DND-41 (cell line): ENCODE measurements around the gene NFIA.

ENCODE experiments used
- ATAC-seq: fragments of 200-7000 bp; cut with Tn5 transposase; 3 replicates; pipeline ENCODE4 v1.9.1; 2021; ENCODE audit warnings: low read depth; ENCODE audit not compliant: insufficient read depth
- DNase-seq: peaks from one replicate; pipeline ENCODE4 v3.0.0-alpha.2; 2020
- H2AFZ ChIP-seq: 2 replicates; pipeline ENCODE4 v1.6.0; 2012; ENCODE audit warnings: low read depth, low read length
- H3K27ac ChIP-seq: 2 replicates; pipeline ENCODE4 v1.5.1; 2012; ENCODE audit warnings: low read length, inconsistent platforms
- H3K27me3 ChIP-seq: fragments of 200-600 bp; sonication (generic); 2 replicates; pipeline ENCODE4 v1.6.0; 2012; ENCODE audit warnings: low read length, mild to moderate bottlenecking, inconsistent platforms; ENCODE audit not compliant: insufficient read depth, poor library complexity
- H3K36me3 ChIP-seq: 2 replicates; pipeline ENCODE4 v1.5.1; 2012; ENCODE audit warnings: low read length, inconsistent platforms; ENCODE audit not compliant: insufficient read depth
- H3K4me1 ChIP-seq: 2 replicates; pipeline ENCODE4 v1.5.1; 2012; ENCODE audit warnings: mild to moderate bottlenecking, low read length; ENCODE audit not compliant: insufficient read depth
- H3K4me2 ChIP-seq: 2 replicates; pipeline ENCODE4 v1.6.0; 2012; ENCODE audit warnings: mild to moderate bottlenecking, moderate library complexity, low read length, inconsistent platforms; ENCODE audit not compliant: insufficient read depth
- H3K4me3 ChIP-seq, 2 experiments: fragments of 200-600 bp in 1 of 2; shearing (Covaris generic) in 1 of 2; 2 replicates each; pipeline ENCODE4 v1.5.1; 2012 to 2016; ENCODE audit warnings: inconsistent platforms in 2 of 2, low read length in 2 of 2, mild to moderate bottlenecking in 2 of 2, low read depth in 1 of 2, moderate library complexity in 1 of 2
- H3K79me2 ChIP-seq: 2 replicates; pipeline ENCODE4 v1.6.0; 2012; ENCODE audit warnings: low read length, inconsistent platforms; ENCODE audit not compliant: insufficient read depth
- H3K9ac ChIP-seq: 2 replicates; pipeline ENCODE4 v1.6.0; 2012; ENCODE audit warnings: low read depth, mild to moderate bottlenecking, inconsistent platforms, low read length, moderate library complexity
- H3K9me3 ChIP-seq: 2 replicates; pipeline ENCODE4 v1.5.1; 2012; ENCODE audit warnings: low read length, moderate library complexity, mild to moderate bottlenecking, inconsistent platforms; ENCODE audit not compliant: insufficient read depth, severe bottlenecking
- H4K20me1 ChIP-seq: 2 replicates; pipeline ENCODE4 v1.6.0; 2012; ENCODE audit warnings: low read length; ENCODE audit not compliant: insufficient read depth
- EZH2 ChIP-seq: IDR thresholded peaks from 3 replicates; pipeline ENCODE4 v1.6.1; 2012; ENCODE audit warnings: borderline replicate concordance, low read depth, mild to moderate bottlenecking, moderate library complexity, low read length, inconsistent platforms; ENCODE audit not compliant: severe bottlenecking
- TF ChIP-seq, protein P1 (sequence below): IDR thresholded peaks from 2 replicates; pipeline ENCODE4 v1.5.1; 2012; ENCODE audit warnings: borderline replicate concordance, low read length, moderate library complexity, mild to moderate bottlenecking; ENCODE audit not compliant: poor library complexity, severe bottlenecking; ENCODE audit errors: extremely low read depth

Gene NFIA

DNA sequence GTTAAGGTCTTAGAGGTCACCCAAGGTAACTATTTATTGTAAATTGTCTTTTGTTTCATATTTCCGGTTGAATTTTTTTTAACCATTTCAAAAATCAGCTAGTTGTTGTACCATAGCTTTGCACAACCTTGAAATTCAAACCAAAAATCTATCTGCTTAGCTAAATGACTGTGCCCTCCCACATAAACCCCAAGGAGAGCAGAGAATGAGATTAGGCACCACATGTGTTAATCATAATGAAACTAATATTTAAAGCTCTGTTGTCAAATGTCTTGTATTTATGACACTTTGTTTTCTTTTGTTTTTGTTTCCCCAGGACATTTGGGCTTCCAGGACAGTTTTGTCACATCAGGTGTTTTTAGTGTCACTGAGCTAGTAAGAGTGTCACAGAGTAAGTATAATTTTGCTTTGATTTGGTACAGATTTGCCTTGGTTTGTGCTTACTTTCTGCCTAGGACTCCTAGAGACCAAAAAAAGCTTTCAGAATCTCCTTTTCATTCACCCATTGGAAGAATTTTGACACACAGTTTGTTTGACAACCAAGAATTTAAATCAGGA, 249.9 kb downstream of the NFIA start:
- no peak for DNase-seq
- H3K4me2 ChIP-seq: no peak overlapping the region
- H3K9me3 ChIP-seq: no peaks in the 10 kb centered on the region
- TF ChIP-seq, protein P1, sequence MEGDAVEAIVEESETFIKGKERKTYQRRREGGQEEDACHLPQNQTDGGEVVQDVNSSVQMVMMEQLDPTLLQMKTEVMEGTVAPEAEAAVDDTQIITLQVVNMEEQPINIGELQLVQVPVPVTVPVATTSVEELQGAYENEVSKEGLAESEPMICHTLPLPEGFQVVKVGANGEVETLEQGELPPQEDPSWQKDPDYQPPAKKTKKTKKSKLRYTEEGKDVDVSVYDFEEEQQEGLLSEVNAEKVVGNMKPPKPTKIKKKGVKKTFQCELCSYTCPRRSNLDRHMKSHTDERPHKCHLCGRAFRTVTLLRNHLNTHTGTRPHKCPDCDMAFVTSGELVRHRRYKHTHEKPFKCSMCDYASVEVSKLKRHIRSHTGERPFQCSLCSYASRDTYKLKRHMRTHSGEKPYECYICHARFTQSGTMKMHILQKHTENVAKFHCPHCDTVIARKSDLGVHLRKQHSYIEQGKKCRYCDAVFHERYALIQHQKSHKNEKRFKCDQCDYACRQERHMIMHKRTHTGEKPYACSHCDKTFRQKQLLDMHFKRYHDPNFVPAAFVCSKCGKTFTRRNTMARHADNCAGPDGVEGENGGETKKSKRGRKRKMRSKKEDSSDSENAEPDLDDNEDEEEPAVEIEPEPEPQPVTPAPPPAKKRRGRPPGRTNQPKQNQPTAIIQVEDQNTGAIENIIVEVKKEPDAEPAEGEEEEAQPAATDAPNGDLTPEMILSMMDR: no peak
- no peak for TF ChIP-seq EZH2
- ATAC-seq: no peak
- no peak overlapping the region for H3K4me3 ChIP-seq
- H3K27me3 ChIP-seq: no peaks in the 10 kb centered on the region
- no peaks in the 10 kb centered on the region for H3K36me3 ChIP-seq
- H4K20me1 ChIP-seq: no peaks in the 10 kb centered on the region
- no peaks in the 10 kb centered on the region for H3K79me2 ChIP-seq
- no peak overlapping the region for H3K27ac ChIP-seq
- no peaks in the 10 kb centered on the region for H3K4me1 ChIP-seq
- no peak overlapping the region for H2AFZ ChIP-seq
- no peak overlapping the region for H3K9ac ChIP-seq

DNA sequence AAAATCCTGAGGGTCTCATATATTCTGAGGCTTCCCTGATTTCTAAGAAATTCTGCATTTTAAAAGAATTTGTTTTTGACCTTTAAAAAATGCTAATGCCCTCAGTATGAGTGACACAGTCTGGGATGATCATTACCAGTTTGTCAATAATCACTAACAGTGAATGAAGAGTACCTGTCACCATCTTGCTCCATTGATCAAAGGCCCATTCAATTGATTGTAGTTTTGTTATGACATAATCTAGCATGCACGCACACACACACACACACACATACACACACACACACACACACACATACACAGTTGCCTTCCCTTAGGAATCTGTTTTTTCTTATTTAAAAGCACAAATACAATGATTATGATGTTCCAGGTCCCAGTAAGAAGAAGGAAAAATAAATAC, 250.4 kb downstream of the NFIA start:
- Histone ChIP-seq H3K27ac (no peak overlapping the region), H3K4me3 (no peak overlapping the region), H3K9ac (no peak overlapping the region)

DNA sequence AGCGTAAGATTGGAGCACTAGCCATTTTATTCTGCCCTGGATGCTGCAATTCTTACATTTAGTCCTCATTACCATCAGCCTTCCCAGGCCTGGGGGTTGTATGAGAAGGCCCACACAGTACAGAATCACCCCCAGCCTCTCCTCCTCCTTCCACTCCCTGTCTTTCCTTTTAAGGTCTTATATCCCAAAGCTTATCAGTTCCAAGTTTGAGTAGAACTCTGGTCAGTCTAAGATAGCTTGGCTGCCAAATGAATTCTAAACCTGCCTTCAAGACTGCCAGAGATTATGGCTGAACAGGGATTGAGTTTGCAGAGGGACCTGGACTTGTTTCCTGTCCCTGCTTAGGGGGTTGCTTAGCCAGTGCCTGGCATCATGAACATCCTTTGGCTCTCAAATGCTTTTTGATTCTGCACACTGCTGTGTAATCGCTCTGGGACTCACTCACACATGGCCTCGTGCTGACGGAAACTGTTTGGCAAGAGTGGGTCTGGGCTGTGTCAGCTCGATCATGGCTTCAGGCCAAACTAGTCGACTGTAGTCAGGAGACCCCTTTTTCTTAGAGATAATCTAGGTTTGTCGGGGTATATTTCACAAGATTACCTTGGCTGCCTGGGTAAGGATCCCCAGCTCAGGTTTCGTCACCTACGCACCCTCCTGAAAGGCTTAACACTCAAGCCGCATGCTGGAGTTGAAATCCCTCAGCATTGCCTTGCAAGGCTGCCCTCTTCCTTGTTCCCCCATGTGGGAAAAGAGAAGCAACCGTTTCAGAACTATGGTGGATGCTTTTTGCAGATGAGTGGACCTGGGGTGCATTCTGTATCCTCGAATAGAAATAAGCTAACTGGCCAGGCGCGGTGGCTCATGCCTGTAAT, 252.6 kb downstream of the NFIA start:
- H3K27me3 ChIP-seq: no peaks in the 10 kb centered on the region

More for the DNA sequence above, 250.4 kb downstream of the NFIA start:
- TF ChIP-seq EZH2: no peak
- TF ChIP-seq, protein P1: no peak
- DNase-seq (no peak), ATAC-seq (no peak)
- no peaks in the 10 kb centered on the region for H3K9me3 ChIP-seq
- no peaks in the 10 kb centered on the region for H3K79me2 ChIP-seq
- H2AFZ ChIP-seq: no peak overlapping the region
- no peaks in the 10 kb centered on the region for H3K36me3 ChIP-seq
- H3K4me1 ChIP-seq: no peaks in the 10 kb centered on the region
- H3K27me3 ChIP-seq: no peaks in the 10 kb centered on the region
- no peak overlapping the region for H3K4me2 ChIP-seq
- no peaks in the 10 kb centered on the region for H4K20me1 ChIP-seq

More for the DNA sequence above, 252.6 kb downstream of the NFIA start:
- Histone ChIP-seq H2AFZ (no peak overlapping the region), H4K20me1 (no peaks in the 10 kb centered on the region), H3K36me3 (no peaks in the 10 kb centered on the region), H3K4me3 (no peak overlapping the region), H3K27ac (no peak overlapping the region), H3K9me3 (no peaks in the 10 kb centered on the region), H3K4me2 (no peak overlapping the region), H3K9ac (no peak overlapping the region), H3K79me2 (no peaks in the 10 kb centered on the region), H3K4me1 (no peaks in the 10 kb centered on the region)
- TF ChIP-seq, protein P1: no peak
- TF ChIP-seq EZH2: no peak
- ATAC-seq (no peak), DNase-seq (no peak)
